HG03159 (cell line): ENCODE data around the gene ZMIZ2.
"Not testable (repeated sequence)": the region's sequence is repeated elsewhere in the genome, so short reads cannot be mapped to it uniquely, and the experiment has no call there.

Experiments
- ATAC-seq: cut with Tn5 transposase; IDR thresholded peaks from one replicate; pipeline ENCODE4 v1.9.1; 2021; ENCODE audit warnings: mild to moderate bottlenecking, moderate library complexity; ENCODE audit not compliant: unreplicated experiment

The ZMIZ2 gene

GRCh38 chr7:44798649-44799305 lies 50.1 kb downstream of the ZMIZ2 start:
- no peak for ATAC-seq

GRCh38 chr7:44799939-44800338 lies 51.3 kb downstream of the ZMIZ2 start:
- no peak for ATAC-seq

- ATAC-seq, result no peak
Observed at GRCh38 chr7:44801890-44802289, 53.2 kb downstream of the ZMIZ2 start.

DNA sequence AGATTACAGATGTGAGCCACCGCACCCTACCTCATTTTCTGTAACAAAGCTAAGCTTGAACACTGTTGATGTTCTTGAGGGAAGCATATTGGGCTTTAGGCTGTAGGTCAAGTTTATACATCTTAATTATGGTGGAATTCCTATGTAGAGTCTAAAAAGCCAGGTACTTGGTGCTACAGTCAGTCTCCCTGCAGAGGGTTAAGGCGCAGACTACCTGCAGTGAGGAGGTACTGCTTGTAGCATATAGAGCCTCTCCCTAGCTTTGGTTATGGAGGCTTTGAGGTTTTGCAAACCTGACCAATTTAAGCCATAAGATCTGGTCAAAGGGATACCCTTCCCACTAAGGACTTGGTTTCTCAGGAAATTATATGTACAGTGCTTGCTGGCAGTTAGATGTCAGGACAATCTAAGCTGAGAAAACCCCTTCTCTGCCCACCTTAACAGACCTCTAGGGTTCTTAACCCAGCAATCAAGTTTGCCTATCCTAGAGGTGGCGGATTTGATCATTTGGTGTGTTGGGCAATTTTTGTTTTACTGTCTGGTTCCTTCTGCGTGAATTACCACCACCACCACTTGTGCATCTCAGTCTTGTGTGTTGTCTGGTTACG lies 53.9 kb downstream of the ZMIZ2 start:
- no peak for ATAC-seq

DNA sequence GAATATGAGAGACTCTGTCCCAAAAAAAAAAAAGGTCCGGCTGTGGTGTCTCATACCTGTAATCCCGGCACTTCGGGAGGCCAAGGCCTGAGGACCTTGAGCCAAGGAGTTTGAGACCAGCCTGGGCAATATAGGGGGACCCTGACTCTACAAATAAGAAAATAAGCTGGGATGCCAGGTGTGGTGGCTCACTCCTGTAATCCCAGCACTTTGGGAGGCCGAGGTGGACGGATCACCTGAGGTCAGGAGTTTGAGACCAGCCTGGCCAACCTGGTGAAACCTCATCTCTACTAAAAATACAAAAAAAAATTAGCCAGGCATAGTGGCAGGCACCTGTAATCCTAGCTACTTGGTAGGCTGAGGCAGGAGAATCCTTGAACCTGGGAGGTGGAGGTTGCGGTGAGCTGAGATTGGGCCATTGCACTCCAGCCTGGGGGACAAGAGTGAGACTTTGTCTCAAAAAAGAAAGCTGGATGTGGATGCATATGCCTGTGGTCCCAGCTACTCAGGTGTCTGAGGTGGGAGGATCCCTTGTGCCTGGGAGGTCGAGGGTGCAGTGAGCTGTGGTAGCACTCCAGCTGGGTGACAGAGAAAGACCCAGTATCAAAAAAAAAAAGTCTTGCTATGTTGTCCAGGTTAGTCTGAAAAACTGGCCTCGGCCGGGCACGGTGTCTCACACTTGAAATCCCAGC lies 55.3 kb downstream of the ZMIZ2 start:
- ATAC-seq, result not testable (repeated sequence)

DNA sequence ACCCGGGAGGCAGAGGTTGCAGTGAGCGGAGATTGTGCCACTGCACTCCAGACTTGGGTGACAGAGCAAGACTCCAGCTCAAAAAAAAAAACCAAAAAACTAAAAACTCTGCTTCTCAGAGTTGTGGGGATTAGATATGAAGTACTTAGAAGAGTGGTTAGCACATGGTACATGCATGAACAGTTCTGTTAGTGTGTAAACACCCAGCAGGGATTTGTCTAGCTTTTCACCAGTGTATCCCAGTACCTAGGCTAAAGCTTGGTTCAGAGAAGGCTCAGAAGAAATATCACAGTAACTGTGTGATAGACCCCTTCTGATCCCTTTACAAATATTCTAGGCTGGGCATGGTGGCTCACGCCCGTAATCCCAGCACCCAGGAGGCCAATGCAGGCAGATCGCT lies 57.3 kb downstream of the ZMIZ2 start:
- ATAC-seq, result no peak

GRCh38 chr7:44808914-44809393 lies 60.3 kb downstream of the ZMIZ2 start:
- no peak for ATAC-seq

DNA sequence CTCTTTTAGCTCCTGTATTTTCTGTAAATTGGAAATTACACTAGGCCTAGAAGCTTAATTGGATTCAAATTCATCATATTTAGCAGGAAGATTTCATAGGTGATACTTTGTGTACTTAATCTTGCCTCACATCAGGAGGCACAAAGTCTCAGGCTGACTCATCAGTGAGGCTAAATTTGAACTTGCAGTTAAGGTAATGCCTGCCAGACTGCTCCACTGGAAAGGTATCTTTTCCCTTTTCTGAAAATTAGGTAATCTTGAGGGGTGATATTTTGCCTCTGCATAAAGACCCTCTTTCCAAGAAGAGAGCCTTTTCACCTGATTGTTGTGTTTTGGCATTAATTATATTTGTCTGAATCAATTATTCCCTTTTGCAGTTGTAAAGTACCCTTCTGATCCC lies 62.4 kb downstream of the ZMIZ2 start:
- no peak for ATAC-seq

DNA sequence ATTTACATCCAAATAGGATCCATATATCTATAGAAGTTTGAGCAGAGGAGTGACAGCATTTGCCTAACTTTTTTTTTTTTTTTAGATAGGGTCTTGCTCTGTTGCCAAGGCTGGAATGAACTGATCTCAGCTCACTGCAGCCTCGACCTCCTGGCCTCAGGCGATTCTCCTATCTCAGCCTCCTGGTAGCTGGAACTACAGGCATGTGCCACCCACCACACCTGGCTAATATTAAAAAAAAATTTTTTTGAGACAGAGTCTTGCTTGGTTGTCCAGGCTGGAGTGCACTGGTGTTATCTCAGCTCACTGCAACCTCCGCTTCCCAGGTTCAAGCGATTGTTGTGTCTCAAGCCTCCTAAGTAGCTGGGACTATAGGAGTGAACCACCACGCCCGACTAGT lies 62.9 kb downstream of the ZMIZ2 start:
- no peak for ATAC-seq

DNA sequence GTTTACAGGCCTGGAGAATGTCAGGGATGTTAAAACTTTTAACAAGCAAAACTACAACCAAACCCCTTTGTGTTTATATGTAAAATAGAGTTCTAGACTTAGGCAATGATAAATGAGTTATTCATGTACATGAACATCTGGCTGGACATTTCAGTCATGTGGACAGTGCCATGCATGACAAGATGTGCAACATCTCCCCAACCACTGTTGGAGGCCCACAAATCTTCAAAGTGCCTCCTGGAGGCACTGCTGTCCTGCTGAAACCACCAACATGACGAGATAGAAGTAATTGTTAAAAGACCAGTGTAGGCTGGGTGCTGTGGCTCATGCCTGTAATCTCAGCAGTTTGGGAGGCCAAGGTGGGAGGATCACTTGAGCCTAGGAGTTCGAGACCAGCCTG lies 66.3 kb downstream of the ZMIZ2 start:
- no peak for ATAC-seq

- ATAC-seq, result no peak
Observed at GRCh38 chr7:44819292-44819691, 70.6 kb downstream of the ZMIZ2 start.
